Peyer's patch (tissue), 4 donors: ENCODE data around the gene ESYT3.

ENCODE experiments used
- POLR2A ChIP-seq, 2 donors: fragments of 450-650 bp; IDR thresholded peaks; one replicate each; pipeline ENCODE4 v1.5.1; 2017; ENCODE audit warnings: antibody characterized with exemption in 2 of 2, mild to moderate bottlenecking in 2 of 2, moderate library complexity in 2 of 2
- TF ChIP-seq, protein P1 (sequence below), 6 experiments: fragments of 450-650 bp in 4 of 6; fragments of 200-600 bp in 2 of 6; sonication (generic) in 1 of 6; IDR thresholded peaks; one replicate each; pipeline ENCODE4 v1.5.1; 2017 to 2019; ENCODE audit warnings: antibody characterized with exemption in 6 of 6, mild to moderate bottlenecking in 3 of 6, moderate library complexity in 1 of 6

DNA sequence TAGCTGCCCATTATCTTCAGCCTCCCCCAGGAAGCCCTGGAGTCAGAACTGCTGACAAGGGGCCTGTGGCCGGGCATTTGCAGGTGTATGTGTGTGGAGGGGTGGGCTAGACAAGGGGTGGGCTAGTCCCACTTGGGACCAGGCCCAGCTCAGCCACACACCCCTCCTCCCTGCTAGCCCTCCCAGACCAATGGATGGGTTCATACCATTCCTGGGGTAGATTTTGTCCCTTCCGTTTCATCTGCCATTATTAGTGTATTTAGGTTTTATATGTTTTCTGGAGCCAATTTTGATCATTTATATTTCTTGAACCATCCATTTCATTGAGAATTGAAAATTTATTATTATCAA, 43.9 kb upstream of the ESYT3 start:
- TF ChIP-seq, protein P1, sequence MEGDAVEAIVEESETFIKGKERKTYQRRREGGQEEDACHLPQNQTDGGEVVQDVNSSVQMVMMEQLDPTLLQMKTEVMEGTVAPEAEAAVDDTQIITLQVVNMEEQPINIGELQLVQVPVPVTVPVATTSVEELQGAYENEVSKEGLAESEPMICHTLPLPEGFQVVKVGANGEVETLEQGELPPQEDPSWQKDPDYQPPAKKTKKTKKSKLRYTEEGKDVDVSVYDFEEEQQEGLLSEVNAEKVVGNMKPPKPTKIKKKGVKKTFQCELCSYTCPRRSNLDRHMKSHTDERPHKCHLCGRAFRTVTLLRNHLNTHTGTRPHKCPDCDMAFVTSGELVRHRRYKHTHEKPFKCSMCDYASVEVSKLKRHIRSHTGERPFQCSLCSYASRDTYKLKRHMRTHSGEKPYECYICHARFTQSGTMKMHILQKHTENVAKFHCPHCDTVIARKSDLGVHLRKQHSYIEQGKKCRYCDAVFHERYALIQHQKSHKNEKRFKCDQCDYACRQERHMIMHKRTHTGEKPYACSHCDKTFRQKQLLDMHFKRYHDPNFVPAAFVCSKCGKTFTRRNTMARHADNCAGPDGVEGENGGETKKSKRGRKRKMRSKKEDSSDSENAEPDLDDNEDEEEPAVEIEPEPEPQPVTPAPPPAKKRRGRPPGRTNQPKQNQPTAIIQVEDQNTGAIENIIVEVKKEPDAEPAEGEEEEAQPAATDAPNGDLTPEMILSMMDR (IDR thresholded peaks at IDR 0.05), result no peak
- TF ChIP-seq POLR2A (IDR thresholded peaks at IDR 0.05), result no peak
